ENCODE results near the gene HS3ST5. TPM values are rescaled to one million over a fixed set of nuclear protein-coding genes. Genes with fewer than 3 reads are reported as not detected.

HS3ST5 gene
- total and polyA plus RNA-seq, 2 donors (not counting 1 experiment from before 2014, with no cell fraction given), result under 0.01 TPM; not detected in 1

- H2AFZ ChIP-seq (ENCODE audit: low read length), result no peak overlapping the region
- H3K9ac ChIP-seq (ENCODE audit: insufficient read depth, low read length), result no peak overlapping the region
- H3K4me3 ChIP-seq (replicated peaks in 1 of 4; ENCODE audit: control extremely low read depth in 1 of 4, insufficient read depth in 1 of 4, low read depth in 3 of 4, low read length in 4 of 4), result no peak overlapping the region
- TF ChIP-seq CTCF (conservative IDR thresholded peaks at IDR 0.05 in 1 of 2, IDR thresholded peaks at IDR 0.05 in 1 of 2; ENCODE audit: low read depth in 1 of 2, low read length in 2 of 2) (no peak), EZH2 (IDR thresholded peaks at IDR 0.05; ENCODE audit: low read length, missing control alignments) (no peak)
- no peak for DNase-seq (ENCODE audit: low read depth in 2 of 2)
- no peaks in the 10 kb centered on the region for H3K27me3 ChIP-seq (ENCODE audit: control insufficient read depth, insufficient read depth, low read length)
- H3K4me2 ChIP-seq (ENCODE audit: extremely low read depth, insufficient read depth, low read length), result no peak overlapping the region
- H3K27ac ChIP-seq (ENCODE audit: insufficient read depth, low read length), result no peak overlapping the region
- no peaks in the 10 kb centered on the region for H3K79me2 ChIP-seq (ENCODE audit: control insufficient read depth, insufficient read depth, low read length)
- no peaks in the 10 kb centered on the region for H3K9me3 ChIP-seq (ENCODE audit: control insufficient read depth, insufficient read depth, low read depth, low read length)
- H4K20me1 ChIP-seq (ENCODE audit: control insufficient read depth, extremely low read depth, insufficient read depth, low read length), result no peaks in the 10 kb centered on the region
- H3K36me3 ChIP-seq (ENCODE audit: control insufficient read depth, insufficient read depth, low read length), result no peaks in the 10 kb centered on the region
- H3K4me1 ChIP-seq (ENCODE audit: control insufficient read depth, extremely low read depth, insufficient read depth, low read length), result no peaks in the 10 kb centered on the region
Observed at GRCh38 chr6:114260810-114261209, 82.0 kb downstream of the HS3ST5 start.

- Histone ChIP-seq H3K9me3 (ENCODE audit: control insufficient read depth, insufficient read depth, low read depth, low read length) (no peaks in the 10 kb centered on the region), H3K27me3 (ENCODE audit: control insufficient read depth, insufficient read depth, low read length) (no peaks in the 10 kb centered on the region), H3K9ac (ENCODE audit: insufficient read depth, low read length) (no peak overlapping the region), H3K4me1 (ENCODE audit: control insufficient read depth, extremely low read depth, insufficient read depth, low read length) (no peaks in the 10 kb centered on the region), H4K20me1 (ENCODE audit: control insufficient read depth, extremely low read depth, insufficient read depth, low read length) (no peaks in the 10 kb centered on the region), H3K27ac (ENCODE audit: insufficient read depth, low read length) (no peak overlapping the region), H3K36me3 (ENCODE audit: control insufficient read depth, insufficient read depth, low read length) (no peaks in the 10 kb centered on the region), H3K79me2 (ENCODE audit: control insufficient read depth, insufficient read depth, low read length) (no peaks in the 10 kb centered on the region), H3K4me2 (ENCODE audit: extremely low read depth, insufficient read depth, low read length) (no peak overlapping the region), H3K4me3 (replicated peaks in 1 of 4; ENCODE audit: control extremely low read depth in 1 of 4, insufficient read depth in 1 of 4, low read depth in 3 of 4, low read length in 4 of 4) (no peak overlapping the region), H2AFZ (ENCODE audit: low read length) (no peak overlapping the region)
- TF ChIP-seq CTCF (conservative IDR thresholded peaks at IDR 0.05 in 1 of 2, IDR thresholded peaks at IDR 0.05 in 1 of 2; ENCODE audit: low read depth in 1 of 2, low read length in 2 of 2), result no peak
- TF ChIP-seq EZH2 (IDR thresholded peaks at IDR 0.05; ENCODE audit: low read length, missing control alignments), result no peak
- DNase-seq (ENCODE audit: low read depth in 2 of 2), result no peak
Observed at GRCh38 chr6:114258376-114258775, 84.4 kb downstream of the HS3ST5 start.

GRCh38 chr6:114253431-114253830 lies 89.4 kb downstream of the HS3ST5 start:
- Histone ChIP-seq H2AFZ (ENCODE audit: low read length) (no peak overlapping the region), H4K20me1 (ENCODE audit: control insufficient read depth, extremely low read depth, insufficient read depth, low read length) (no peaks in the 10 kb centered on the region), H3K79me2 (ENCODE audit: control insufficient read depth, insufficient read depth, low read length) (no peaks in the 10 kb centered on the region), H3K9me3 (ENCODE audit: control insufficient read depth, insufficient read depth, low read depth, low read length) (no peaks in the 10 kb centered on the region), H3K9ac (ENCODE audit: insufficient read depth, low read length) (no peak overlapping the region), H3K4me1 (ENCODE audit: control insufficient read depth, extremely low read depth, insufficient read depth, low read length) (no peaks in the 10 kb centered on the region), H3K4me3 (replicated peaks in 1 of 4; ENCODE audit: control extremely low read depth in 1 of 4, insufficient read depth in 1 of 4, low read depth in 3 of 4, low read length in 4 of 4) (no peak overlapping the region), H3K27me3 (ENCODE audit: control insufficient read depth, insufficient read depth, low read length) (no peaks in the 10 kb centered on the region), H3K36me3 (ENCODE audit: control insufficient read depth, insufficient read depth, low read length) (no peaks in the 10 kb centered on the region), H3K27ac (ENCODE audit: insufficient read depth, low read length) (no peak overlapping the region), H3K4me2 (ENCODE audit: extremely low read depth, insufficient read depth, low read length) (no peak overlapping the region)
- TF ChIP-seq CTCF (conservative IDR thresholded peaks at IDR 0.05 in 1 of 2, IDR thresholded peaks at IDR 0.05 in 1 of 2; ENCODE audit: low read depth in 1 of 2, low read length in 2 of 2) (no peak), EZH2 (IDR thresholded peaks at IDR 0.05; ENCODE audit: low read length, missing control alignments) (no peak)
- no peak for DNase-seq (ENCODE audit: low read depth in 2 of 2)

Data from fibroblast of lung (primary cell).